GM21737 (cell line): Measurements from ENCODE around the gene NPEPL1.

ENCODE experiments used
- ATAC-seq: cut with Tn5 transposase; IDR thresholded peaks from one replicate; pipeline ENCODE4 v1.9.1; 2021; ENCODE audit warnings: mild to moderate bottlenecking, moderate library complexity; ENCODE audit not compliant: unreplicated experiment

NPEPL1 gene

GRCh38 chr20:58699623-58700107 is 7.1 kb downstream of the NPEPL1 start:
- no peak for ATAC-seq

DNA sequence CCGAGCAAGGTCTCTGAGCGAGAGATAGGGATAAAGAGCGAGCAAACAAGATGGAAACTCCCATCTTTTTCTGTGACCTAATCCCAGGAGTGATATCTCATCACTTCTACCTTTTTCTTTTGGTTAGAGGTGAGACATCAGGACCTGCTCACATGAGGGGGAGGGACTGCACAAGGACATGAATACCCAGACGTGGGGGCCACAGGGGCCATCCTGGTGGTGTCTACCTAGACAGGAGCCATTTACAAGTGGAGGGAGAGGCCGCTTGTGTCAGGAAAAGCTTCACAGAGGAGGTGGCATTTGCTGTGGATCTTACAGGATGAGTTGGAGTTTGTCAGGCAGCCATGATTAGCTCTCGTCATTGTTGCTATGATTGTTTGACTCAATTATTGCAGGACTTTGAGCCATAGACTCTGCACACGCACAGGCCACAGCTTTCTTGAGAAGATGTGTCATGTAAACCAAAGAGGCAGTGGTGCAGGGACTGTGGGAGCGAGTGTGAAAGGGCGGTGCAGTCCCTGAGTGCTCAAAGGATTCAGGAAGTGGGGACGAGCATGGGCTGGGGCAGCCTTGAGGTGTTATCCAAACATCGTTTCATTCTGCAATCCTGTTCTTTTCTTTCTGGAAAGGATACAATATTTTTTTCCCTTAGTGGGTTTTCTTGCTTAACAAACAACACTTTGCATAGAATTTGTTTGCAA is 7.7 kb downstream of the NPEPL1 start:
- ATAC-seq = no peak

- ATAC-seq = no peak
Measured at GRCh38 chr20:58700823-58701222, 8.2 kb downstream of the NPEPL1 start.

DNA sequence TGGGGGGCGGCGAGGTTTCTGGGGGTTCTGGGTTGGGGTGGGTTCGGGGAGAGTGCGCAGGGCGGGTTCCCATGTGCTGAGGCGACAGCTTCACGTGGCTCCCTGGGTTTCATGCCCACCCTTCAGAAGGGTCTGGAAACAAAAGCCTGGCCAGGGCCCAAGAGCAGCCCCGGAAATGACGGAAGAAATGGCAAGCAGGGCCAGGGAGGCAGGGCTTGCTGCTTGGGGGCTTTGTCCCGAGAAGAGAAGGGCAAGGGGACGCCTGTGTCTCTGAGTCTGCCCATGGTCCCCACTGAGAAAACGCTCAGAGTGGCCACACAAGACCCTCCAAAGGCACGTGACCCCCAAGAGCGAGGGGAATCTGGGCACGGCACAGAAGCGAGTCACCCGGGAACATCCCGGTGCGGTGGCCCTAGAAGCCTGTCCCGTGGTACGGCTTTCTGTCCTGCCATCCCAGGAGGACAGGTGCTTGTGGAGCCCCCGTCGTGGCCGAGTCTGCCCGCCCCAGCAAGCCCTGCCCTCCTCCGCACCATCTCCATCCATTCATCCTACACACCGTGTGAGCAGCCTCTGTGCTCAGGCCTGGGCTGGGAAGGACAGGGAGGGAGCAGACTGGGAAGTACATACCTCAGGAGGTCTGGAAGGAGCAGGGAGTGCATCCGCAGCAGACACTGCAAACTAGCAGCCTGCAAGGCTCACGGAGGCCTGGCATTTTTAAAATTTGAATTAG is 9.0 kb downstream of the NPEPL1 start:
- no peak for ATAC-seq

DNA sequence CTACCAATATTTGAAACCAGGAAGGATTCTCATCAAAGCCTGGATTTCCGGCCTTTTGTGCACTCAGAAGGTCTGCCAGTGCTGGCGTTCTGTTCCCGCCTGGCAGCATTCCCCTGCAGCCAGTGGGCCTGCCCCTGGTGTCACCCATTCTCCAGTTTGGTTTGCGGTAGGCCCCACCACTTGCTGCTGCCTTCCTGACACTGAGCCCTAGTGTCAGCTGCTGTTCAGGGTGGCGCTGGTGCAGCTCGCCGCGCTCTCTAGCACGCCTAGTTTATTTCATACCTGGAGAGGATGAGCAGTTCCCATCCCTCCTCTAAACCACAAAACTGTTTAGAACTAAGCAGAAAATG is 9.5 kb downstream of the NPEPL1 start:
- ATAC-seq = no peak

DNA sequence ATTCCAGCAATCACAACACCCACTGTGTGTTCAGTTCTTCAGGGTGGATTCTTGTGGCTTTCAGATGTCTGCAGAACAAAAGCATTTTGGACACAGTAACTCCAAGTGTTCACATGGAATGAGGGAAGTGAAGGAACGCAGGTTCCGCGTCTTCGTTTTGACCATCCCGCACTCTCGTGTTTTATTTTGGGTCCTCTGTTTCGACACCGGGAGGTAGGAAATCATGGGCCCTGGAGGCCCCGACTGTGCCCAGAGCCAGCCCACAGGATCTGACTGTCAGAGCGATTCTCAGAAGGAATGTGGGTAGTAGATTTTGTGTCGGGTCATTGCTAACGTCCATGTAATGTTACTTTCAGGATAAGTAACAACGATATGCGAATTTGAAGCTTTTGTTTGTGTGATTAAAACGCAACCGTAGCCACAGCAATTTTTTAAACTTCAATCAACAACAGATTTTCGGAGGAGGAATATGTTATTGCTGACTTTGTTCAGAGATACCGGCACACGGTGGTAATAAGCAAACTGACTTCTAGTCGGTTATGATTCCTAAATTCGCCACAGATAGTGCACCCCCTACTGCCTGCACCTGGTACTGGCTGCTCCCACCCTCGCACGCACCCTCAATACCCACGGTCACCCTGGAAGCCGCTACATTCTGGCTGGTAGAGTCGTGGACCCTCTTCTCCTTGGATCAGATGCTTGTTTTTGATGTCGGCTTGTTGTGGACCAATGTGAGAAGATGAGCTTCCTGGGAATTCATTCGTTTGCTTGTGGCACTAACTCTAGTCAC is 10.5 kb downstream of the NPEPL1 start:
- ATAC-seq = no peak

GRCh38 chr20:58703765-58704371 is 11.3 kb downstream of the NPEPL1 start:
- no peak for ATAC-seq

DNA sequence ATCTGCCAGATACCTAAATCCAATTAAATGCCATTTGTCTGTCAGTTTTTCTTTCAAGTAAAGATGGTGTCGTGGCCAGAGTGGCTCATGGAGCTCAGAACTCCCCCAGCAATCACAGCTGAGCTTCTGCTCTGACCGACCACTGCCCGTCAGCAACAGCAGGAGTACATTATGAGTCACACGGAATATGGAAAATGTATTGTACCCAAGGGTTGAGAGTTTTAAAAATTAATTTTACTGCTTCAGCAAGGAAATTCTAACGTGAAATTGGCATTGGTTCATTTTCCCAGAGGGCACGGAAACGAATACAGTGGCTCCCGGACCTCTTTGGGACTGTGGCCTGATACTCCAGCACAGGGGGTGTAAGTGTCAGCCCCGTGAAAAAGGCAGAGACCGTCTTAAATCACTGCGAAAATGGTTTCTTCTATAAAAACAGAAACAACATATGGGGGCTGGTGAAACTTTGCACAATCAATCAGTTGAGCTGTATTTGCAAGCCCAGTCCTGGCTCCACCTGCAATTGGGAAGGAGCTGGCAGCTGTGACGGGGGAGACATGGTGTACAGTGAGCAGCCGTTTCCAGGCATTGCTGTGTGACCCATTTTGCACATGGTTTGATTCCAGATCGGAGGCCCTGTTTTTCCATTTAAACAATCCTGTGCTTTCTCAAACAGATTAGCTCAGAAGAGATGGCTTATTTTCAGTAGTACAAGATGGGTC is 12.8 kb downstream of the NPEPL1 start:
- no peak for ATAC-seq

GRCh38 chr20:58706150-58706892 is 13.7 kb downstream of the NPEPL1 start:
- ATAC-seq = no peak

DNA sequence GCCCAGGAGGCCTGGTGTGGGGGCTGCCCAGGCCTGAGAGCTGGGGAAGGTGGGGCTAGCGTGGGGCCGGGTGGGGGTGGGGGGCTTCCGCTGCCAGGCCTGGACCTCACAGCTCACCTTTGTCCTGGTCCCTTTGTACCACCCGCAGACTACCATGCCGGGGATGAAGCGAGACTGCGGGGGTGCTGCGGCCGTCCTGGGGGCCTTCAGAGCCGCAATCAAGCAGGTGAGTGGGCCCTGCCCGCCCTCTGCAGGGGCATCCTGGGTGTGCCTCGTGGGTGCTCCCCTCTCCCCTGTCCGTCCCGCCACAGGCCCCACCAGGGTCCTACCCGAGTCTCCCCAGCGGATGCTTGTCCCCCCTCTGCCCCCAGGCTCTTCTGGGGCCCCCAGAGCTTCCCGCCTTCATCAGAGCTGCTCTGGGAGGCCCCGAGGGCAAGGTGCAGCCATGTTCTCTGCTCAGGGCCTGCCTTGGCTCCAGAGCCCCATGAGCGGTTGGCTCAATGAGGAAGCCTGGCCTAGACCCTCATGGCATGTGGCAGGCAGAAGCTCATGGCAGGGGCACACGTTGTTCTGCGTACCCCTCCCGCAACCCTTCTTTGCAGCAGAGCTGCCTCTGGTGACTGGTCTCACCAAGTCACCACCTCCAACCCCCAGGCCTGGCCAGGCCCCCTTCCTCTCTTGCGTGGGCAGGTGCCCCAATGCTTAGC is 14.5 kb downstream of the NPEPL1 start:
- no peak for ATAC-seq

- ATAC-seq = no peak
Measured at GRCh38 chr20:58707770-58708169, 15.2 kb downstream of the NPEPL1 start.

GRCh38 chr20:58708246-58708931 is 15.8 kb downstream of the NPEPL1 start:
- ATAC-seq = no peak

DNA sequence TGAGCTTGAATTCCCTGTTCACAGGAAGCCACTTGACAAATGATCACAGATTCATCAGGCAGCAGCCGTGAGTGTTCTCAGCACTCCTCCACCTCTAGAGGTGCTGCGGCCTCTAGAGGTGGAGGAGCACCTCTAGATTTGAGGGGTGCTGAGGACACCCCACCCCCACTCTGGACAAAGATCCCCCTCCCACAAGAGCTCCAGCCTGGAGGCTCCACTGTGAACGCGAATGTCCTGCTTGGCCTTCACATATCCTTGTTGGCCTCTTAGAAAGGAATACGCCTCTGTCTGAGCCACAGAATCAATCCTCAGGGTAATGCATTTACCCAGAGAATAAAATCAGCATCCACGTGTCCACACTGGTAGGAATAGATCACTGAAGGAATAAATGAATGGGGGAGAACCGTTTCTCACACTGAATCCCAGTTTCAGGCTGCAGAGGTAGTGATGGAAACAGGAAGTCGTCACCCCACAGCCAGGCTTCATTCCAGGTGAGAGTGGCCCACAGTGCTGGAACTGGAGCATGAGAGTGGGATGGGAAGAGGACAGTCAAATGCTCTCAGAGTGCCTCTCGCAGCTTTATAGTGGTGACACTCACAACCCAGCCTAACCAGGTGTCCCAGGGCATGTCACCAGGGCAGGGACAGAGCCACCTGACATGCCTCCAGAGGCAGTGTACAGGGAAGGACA is 16.6 kb downstream of the NPEPL1 start:
- ATAC-seq = no peak

DNA sequence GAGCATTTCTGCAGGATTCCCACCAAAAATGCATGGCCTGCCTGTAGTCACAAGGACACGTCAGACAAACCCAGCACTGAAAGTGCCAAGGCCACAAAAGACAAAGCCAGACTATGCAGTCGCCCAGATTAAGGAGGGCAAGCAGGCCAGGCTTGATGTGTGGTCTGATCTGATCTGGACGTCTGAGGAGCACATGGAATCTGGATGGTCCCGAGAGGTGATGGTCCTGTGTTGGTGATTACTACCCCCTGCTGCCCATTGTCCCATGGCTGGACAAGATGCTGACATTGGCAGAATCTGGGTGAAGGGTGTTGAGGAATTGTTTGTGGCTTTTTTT is 17.1 kb downstream of the NPEPL1 start:
- ATAC-seq = no peak

GRCh38 chr20:58710481-58711265 is 18.1 kb downstream of the NPEPL1 start:
- no peak for ATAC-seq

DNA sequence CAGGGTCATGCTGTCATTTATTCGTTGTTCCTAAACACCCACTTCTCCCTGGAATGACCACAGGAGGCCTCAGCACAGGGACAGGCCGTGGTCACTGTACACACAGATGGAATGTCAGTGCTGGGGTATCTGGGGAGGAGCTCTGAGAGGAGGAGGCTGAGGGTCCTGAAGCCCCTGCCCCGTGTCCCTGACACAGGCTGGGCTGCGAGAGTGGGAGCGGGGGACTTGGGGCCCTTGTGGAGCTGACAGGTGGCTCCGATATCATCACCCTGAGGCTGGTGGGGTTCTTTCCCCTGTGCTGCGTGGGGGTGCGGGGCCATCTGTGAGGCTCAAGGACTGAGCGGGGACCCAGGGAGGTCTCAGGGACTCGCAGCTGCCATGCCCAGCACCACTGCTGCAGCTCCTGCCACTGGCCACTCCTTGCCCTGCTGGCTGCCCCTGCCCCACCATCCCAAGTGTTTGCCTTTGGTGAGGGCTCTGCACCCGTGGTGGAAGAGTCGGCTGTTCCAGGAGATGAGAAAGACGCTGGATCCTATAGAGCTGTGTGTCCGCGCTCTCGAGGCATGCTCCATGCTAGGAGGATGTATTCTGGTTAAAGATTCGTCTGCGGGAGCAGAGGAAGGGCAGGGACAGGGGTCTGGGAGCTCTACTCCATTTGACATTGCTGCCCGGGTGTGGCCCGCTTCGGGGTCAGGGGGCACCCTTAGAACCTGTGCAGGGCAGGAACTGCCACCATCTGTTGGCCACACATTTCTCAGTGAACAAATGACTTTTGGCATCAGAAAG is 18.9 kb downstream of the NPEPL1 start:
- ATAC-seq = no peak
